Upper lobe of left lung (tissue), 6 donors: Measurements from ENCODE around the gene B3GALNT1. TPM values are rescaled to one million over a fixed set of nuclear protein-coding genes. Genes with fewer than 3 reads are reported as not detected.

Experiments used
- ATAC-seq, 2 donors: fragments of 200-7000 bp; cut with Tn5 transposase; one replicate each; pipeline ENCODE4 v1.9.1; 2022; ENCODE audit warnings: mild to moderate bottlenecking in 2 of 2, moderate library complexity in 2 of 2; ENCODE audit not compliant: low FRiP score in 2 of 2
- DNase-seq, 2 donors: peaks; one replicate each; pipeline ENCODE4 v3.0.0-alpha.2; 2019 to 2020
- H3K27ac ChIP-seq, 4 donors: fragments of 200-600 bp; sonication (generic); one replicate each; pipeline ENCODE4 v1.5.1; 2016 to 2019
- H3K27me3 ChIP-seq, 4 donors: fragments of 200-600 bp; sonication (generic); one replicate each; pipeline ENCODE4 v1.5.1; 2017 to 2019
- H3K36me3 ChIP-seq, 4 donors: fragments of 200-600 bp; sonication (generic); one replicate each; pipeline ENCODE4 v1.5.1; 2016 to 2019
- H3K4me1 ChIP-seq, 4 donors: fragments of 200-600 bp; sonication (generic); one replicate each; pipeline ENCODE4 v1.5.1; 2018 to 2019
- H3K4me3 ChIP-seq, 4 donors: fragments of 200-600 bp; sonication (generic); one replicate each; pipeline ENCODE4 v1.5.1; 2017 to 2019; ENCODE audit warnings: mild to moderate bottlenecking in 2 of 4, moderate library complexity in 1 of 4
- H3K9me3 ChIP-seq, 4 donors: fragments of 200-600 bp; sonication (generic); one replicate each; pipeline ENCODE4 v1.5.1; 2018 to 2019
- CTCF ChIP-seq, 6 experiments: fragments of 450-650 bp in 4 of 6; fragments of 200-600 bp in 2 of 6; sonication (generic) in 2 of 6; IDR thresholded peaks; one replicate each; pipeline ENCODE4 v1.5.1; 2016 to 2019; ENCODE audit warnings: antibody characterized with exemption in 6 of 6
- EP300 ChIP-seq, 4 donors: sonication (generic); formaldehyde crosslinking; IDR thresholded peaks; one replicate each; pipeline ENCODE4 v1.5.1; 2017; ENCODE audit warnings: antibody characterized with exemption in 4 of 4, control low read depth in 2 of 4
- POLR2A ChIP-seq, 4 donors: fragments of 450-650 bp; IDR thresholded peaks; one replicate each; pipeline ENCODE4 v1.5.1; 2016 to 2017; ENCODE audit warnings: antibody characterized with exemption in 4 of 4, mild to moderate bottlenecking in 2 of 4
- POLR2AphosphoS5 ChIP-seq, 2 donors: sonication (generic); formaldehyde crosslinking; IDR thresholded peaks; one replicate each; pipeline ENCODE4 v1.5.1; 2017; ENCODE audit warnings: antibody characterized with exemption in 2 of 2
- WGBS, 2 donors: methylation state at CpG; one replicate each; pipeline ENCODE4 v1.1.5; 2017 to 2018; 5-methylcytosine and 5-hydroxymethylcytosine counted together
- total RNA-seq, 6 donors: library from RNA; depleted of rRNA in 4 of 6; stranded (reverse); fragments of >200 nt in 4 of 6; gene quantifications; one replicate each; pipeline versions ENCODE4 v1.1.0 to v1.2.1, GENCODE V29; 2016 to 2021
- donor health status: DM: no; HTN: no; CAD: no; lungs with moderate emphysema.
- donor health status: DM: no; HTN: yes; CAD: no; lungs with severe emphysema.

Gene B3GALNT1
- total RNA-seq, 6 donors from 2014 or later = 14.7 to 31.2 (median 23.3) TPM

GRCh38 chr3:161067335-161067734 lies 37.8 kb downstream of the B3GALNT1 start:
- Histone ChIP-seq H3K27ac (no peak overlapping the region), H3K4me1 (peaks cover 9 to 18% (median 16%) of the 10 kb centered on the region in 4 donors), H3K4me3 (no peak overlapping the region), H3K9me3 (no peaks in the 10 kb centered on the region), H3K36me3 (no peaks in the 10 kb centered on the region), H3K27me3 (no peaks in the 10 kb centered on the region)
- TF ChIP-seq EP300 (IDR thresholded peaks at IDR 0.05) (no peak), POLR2A (IDR thresholded peaks at IDR 0.05) (no peak), CTCF (IDR thresholded peaks at IDR 0.05) (no peak), POLR2AphosphoS5 (IDR thresholded peaks at IDR 0.05) (no peak)
- WGBS, 2 donors = 79 to 80% methylated on average over 1 of the region's 1 CpG
- no peak for DNase-seq
- ATAC-seq = no peak

GRCh38 chr3:161066930-161067329 lies 38.2 kb downstream of the B3GALNT1 start:
- Histone ChIP-seq H3K4me3 (no peak overlapping the region), H3K27me3 (no peaks in the 10 kb centered on the region), H3K36me3 (no peaks in the 10 kb centered on the region), H3K9me3 (no peaks in the 10 kb centered on the region), H3K4me1 (peaks cover 9 to 18% (median 16%) of the 10 kb centered on the region in 4 donors), H3K27ac (peak overlapping the region in 1 of 4 donors; percentile 11)
- no peak for ATAC-seq
- 83 to 90% methylated on average over 3 of the region's 3 CpGs for WGBS, 2 donors
- no peak for DNase-seq
- TF ChIP-seq CTCF (IDR thresholded peaks at IDR 0.05) (no peak), EP300 (IDR thresholded peaks at IDR 0.05) (no peak), POLR2AphosphoS5 (IDR thresholded peaks at IDR 0.05) (no peak), POLR2A (IDR thresholded peaks at IDR 0.05) (no peak)

DNA sequence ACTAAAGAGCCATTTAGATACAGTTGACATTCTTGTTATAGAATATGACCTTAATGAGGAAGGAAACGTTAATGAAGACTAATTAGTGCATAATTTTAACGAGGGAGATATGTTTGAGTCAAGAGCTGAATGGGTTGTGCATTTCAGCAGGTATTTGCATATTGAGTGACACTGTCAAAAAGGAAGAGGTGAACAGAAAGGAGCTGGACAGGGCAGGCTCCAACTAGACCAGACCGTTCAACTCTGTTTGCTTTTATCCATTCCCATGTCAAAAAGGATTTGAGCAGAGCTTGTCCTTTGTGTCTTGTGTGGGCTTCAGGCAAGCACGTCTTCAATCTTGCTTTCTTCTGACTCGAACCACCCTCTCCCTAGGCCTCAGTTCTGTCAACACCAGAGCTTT lies 40.7 kb downstream of the B3GALNT1 start:
- DNase-seq = no peak
- TF ChIP-seq EP300 (IDR thresholded peaks at IDR 0.05) = no peak
- no peak for TF ChIP-seq CTCF (IDR thresholded peaks at IDR 0.05)
- TF ChIP-seq POLR2AphosphoS5 (IDR thresholded peaks at IDR 0.05) = no peak
- TF ChIP-seq POLR2A (IDR thresholded peaks at IDR 0.05) = no peak
- no peak overlapping the region for H3K4me3 ChIP-seq
- H3K9me3 ChIP-seq = no peaks in the 10 kb centered on the region
- H3K27me3 ChIP-seq = no peaks in the 10 kb centered on the region
- H3K36me3 ChIP-seq = no peaks in the 10 kb centered on the region
- no peak for ATAC-seq
- peaks cover 0 to 2% (median 2%) of the 10 kb centered on the region in 4 donors for H3K4me1 ChIP-seq
- H3K27ac ChIP-seq = no peak overlapping the region
- WGBS, 2 donors = 84 to 86% methylated on average over 5 of the region's 5 CpGs

DNA sequence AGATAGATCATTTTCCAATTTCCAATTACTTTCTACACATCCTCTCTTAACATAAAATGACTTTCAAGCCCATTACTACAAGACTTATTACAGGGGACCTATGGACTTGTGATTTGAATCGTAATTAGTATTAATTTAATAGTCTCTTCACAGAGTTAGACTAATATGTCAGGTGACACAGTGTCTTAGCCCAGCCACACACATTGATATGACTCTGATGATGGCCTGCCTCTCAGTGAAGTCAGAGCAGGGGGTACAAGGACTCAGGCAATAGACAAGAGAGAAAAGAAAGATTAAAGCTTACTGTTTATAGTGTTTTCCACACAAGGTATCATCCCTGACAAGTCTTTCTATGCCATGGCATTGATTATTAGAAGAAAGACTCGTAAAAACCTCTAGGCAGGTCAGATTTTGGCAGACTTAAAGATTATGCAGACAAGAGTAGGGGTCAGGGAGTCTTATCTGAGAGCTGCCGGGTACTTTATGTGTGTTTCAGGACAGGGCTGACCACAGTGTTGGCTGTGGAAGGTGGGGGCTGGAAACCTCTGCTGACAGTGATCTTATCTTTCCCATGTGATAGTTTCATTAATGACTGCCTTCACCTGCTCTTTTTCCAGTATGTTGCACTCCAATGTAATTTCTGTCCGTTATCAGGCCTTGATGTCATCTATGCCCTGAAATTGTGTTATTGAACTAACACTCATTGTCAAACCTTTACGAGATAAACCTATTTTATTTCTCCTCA lies 50.1 kb downstream of the B3GALNT1 start:
- no peaks in the 10 kb centered on the region for H3K4me1 ChIP-seq
- TF ChIP-seq POLR2AphosphoS5 (IDR thresholded peaks at IDR 0.05) (no peak), EP300 (IDR thresholded peaks at IDR 0.05) (no peak), POLR2A (IDR thresholded peaks at IDR 0.05) (no peak), CTCF (IDR thresholded peaks at IDR 0.05) (no peak)
- 87 to 88% methylated on average over 5 of the region's 5 CpGs for whole genome bisulfite sequencing, 2 donors
- DNase-seq (no peak), ATAC-seq (no peak)
- no peak overlapping the region for H3K27ac ChIP-seq
- no peak overlapping the region for H3K4me3 ChIP-seq
- H3K36me3 ChIP-seq = no peaks in the 10 kb centered on the region
- no peaks in the 10 kb centered on the region for H3K27me3 ChIP-seq
- H3K9me3 ChIP-seq = no peaks in the 10 kb centered on the region

DNA sequence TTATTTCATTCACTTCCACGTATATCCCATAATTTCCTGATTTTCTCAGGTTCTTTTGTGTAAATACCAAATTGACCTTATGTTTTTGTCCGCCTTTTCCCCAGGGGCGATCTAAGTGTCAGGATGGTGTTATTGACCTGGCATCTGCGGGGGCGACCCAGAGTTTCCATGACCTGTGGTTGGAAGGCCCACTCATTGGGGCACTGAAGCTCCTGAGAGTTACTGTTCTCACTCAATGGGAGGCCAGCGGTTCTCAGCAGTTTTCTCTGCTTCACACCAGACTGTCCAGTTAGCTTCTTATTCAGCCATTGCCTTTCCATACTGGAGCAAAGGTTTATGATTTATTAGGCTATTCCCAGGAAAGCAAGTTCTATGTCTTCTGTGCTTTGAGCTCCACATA lies 53.3 kb downstream of the B3GALNT1 start:
- no peak overlapping the region for H3K4me3 ChIP-seq
- WGBS, 2 donors = 94 to 96% methylated on average over 6 of the region's 6 CpGs
- H3K27me3 ChIP-seq = no peaks in the 10 kb centered on the region
- DNase-seq (no peak), ATAC-seq (no peak)
- TF ChIP-seq EP300 (IDR thresholded peaks at IDR 0.05) (no peak), POLR2AphosphoS5 (IDR thresholded peaks at IDR 0.05) (no peak), CTCF (IDR thresholded peaks at IDR 0.05) (no peak)
- H3K4me1 ChIP-seq = no peaks in the 10 kb centered on the region
- H3K27ac ChIP-seq = no peak overlapping the region
- H3K36me3 ChIP-seq = no peaks in the 10 kb centered on the region
- H3K9me3 ChIP-seq = no peaks in the 10 kb centered on the region
